ENCODE data around the gene TREX2. TPM values are rescaled to one million over a fixed set of nuclear protein-coding genes. Genes with fewer than 3 reads are reported as not detected.
"Not testable (repeated sequence)": the region's sequence is repeated elsewhere in the genome, so short reads cannot be mapped to it uniquely, and the experiment has no call there.

Gene TREX2
- total RNA-seq, 2 donors from 2014 or later: 0.94 TPM; not detected in 1

DNA sequence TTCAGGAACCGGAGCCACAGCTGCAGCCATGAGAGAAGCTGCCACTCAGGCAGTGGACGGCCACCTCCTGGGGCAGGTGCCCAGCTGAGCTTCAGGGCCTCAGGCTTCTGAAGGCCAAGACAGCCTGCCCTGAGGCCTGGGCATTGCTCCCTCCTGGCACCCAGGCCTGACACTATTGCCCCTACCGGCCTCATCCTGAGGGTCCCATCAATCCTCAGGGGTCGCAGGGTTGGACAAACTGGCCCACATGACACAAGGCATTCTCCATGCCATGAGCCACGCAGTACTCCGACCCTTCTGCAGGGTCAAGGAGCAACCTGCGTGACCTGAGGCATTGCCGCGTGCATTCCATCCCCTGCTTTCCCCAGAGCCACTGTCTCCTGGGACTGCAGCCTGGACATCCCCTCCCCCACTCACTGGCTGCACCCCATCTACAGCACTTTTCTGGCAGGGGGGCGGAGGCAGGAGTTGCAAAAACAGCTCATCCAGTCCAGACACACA, 37.6 kb downstream of the TREX2 start:
- TF ChIP-seq, protein P1, sequence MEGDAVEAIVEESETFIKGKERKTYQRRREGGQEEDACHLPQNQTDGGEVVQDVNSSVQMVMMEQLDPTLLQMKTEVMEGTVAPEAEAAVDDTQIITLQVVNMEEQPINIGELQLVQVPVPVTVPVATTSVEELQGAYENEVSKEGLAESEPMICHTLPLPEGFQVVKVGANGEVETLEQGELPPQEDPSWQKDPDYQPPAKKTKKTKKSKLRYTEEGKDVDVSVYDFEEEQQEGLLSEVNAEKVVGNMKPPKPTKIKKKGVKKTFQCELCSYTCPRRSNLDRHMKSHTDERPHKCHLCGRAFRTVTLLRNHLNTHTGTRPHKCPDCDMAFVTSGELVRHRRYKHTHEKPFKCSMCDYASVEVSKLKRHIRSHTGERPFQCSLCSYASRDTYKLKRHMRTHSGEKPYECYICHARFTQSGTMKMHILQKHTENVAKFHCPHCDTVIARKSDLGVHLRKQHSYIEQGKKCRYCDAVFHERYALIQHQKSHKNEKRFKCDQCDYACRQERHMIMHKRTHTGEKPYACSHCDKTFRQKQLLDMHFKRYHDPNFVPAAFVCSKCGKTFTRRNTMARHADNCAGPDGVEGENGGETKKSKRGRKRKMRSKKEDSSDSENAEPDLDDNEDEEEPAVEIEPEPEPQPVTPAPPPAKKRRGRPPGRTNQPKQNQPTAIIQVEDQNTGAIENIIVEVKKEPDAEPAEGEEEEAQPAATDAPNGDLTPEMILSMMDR (IDR thresholded peaks at IDR 0.05): no peak
- peaks cover 0 to 7% of the 10 kb centered on the region in 2 donors for H3K4me1 ChIP-seq
- no peaks in the 10 kb centered on the region for H3K36me3 ChIP-seq
- no peaks in the 10 kb centered on the region for H3K9me3 ChIP-seq
- H3K4me3 ChIP-seq: no peak overlapping the region
- DNase-seq (ENCODE audit: low spot score): no peak
- no peaks in the 10 kb centered on the region for H3K27me3 ChIP-seq
- H3K27ac ChIP-seq: no peak overlapping the region

DNA sequence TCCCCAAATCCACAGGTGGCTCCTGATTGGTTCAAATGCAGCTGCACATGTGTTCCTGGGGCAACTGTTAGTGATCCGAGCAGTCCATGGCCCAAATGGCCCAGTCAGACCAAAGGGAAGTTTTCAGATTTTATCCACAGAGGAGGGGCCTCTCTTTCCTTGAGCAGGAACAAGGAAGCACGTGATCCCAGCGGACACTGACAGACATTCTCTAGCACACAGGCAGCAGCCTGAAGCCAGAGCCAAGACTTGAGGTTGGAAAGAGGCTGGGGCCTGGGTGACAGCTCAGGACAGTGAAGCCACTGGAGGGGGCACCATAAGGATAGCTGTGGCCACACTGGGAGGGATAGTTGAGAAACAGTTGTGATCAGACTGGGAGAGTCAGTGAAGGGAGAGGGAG, 38.1 kb downstream of the TREX2 start:
- DNase-seq (ENCODE audit: low spot score): no peak
- H3K36me3 ChIP-seq: no peaks in the 10 kb centered on the region
- H3K9me3 ChIP-seq: no peaks in the 10 kb centered on the region
- H3K4me1 ChIP-seq: peaks cover 0 to 7% of the 10 kb centered on the region in 2 donors
- no peak overlapping the region for H3K27ac ChIP-seq
- TF ChIP-seq, protein P1 (IDR thresholded peaks at IDR 0.05): no peak
- H3K4me3 ChIP-seq: no peak overlapping the region
- no peaks in the 10 kb centered on the region for H3K27me3 ChIP-seq

DNA sequence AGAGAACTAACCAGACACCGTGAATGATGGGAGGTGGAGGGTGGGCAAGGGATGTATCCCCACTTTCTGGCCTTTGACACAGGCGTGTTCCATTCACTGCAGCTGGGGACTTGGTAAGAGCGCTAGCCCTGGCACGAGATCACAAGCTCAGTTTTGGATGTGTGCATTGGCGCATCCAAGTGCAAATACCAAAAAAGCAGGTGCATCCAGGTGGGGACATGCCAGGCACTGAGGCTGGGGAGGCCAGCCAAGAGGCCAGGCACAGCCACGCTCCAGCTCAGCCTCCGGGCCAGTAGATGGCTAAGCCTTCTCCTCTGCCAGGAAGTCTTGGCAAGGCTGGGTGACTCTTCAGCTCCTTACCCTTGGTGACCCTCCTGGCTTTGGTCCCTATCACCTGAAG, 39.0 kb downstream of the TREX2 start:
- DNase-seq (ENCODE audit: low spot score): no peak
- no peaks in the 10 kb centered on the region for H3K9me3 ChIP-seq
- peaks cover 0 to 4% of the 10 kb centered on the region in 2 donors for H3K4me1 ChIP-seq
- no peaks in the 10 kb centered on the region for H3K36me3 ChIP-seq
- no peaks in the 10 kb centered on the region for H3K27me3 ChIP-seq
- H3K4me3 ChIP-seq: no peak overlapping the region
- H3K27ac ChIP-seq: no peak overlapping the region
- TF ChIP-seq, protein P1 (IDR thresholded peaks at IDR 0.05): no peak

DNA sequence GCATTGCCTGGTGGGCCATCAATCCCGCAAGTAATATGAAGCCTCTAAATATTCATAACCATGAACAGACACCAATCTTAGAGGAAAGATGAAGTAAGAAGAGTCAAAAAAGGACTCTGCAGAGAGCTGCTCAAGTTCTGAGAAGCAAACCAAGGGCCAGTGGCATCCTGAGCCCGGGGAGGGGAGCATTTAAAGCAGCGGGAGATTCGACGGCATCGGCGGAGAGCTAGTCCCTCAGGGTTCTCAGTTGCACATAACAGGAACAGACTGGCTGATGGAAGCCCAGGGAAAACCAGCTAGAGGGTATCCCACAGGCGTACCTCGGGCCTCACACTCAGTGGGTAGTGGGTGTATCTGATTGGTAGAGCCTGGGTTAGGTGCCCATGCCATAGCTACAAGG, 39.8 kb downstream of the TREX2 start:
- no peak overlapping the region for H3K4me3 ChIP-seq
- no peak for DNase-seq (ENCODE audit: low spot score)
- H3K9me3 ChIP-seq: no peaks in the 10 kb centered on the region
- TF ChIP-seq, protein P1 (IDR thresholded peaks at IDR 0.05): no peak
- H3K27ac ChIP-seq: no peak overlapping the region
- no peaks in the 10 kb centered on the region for H3K27me3 ChIP-seq
- no peaks in the 10 kb centered on the region for H3K4me1 ChIP-seq
- H3K36me3 ChIP-seq: no peaks in the 10 kb centered on the region

DNA sequence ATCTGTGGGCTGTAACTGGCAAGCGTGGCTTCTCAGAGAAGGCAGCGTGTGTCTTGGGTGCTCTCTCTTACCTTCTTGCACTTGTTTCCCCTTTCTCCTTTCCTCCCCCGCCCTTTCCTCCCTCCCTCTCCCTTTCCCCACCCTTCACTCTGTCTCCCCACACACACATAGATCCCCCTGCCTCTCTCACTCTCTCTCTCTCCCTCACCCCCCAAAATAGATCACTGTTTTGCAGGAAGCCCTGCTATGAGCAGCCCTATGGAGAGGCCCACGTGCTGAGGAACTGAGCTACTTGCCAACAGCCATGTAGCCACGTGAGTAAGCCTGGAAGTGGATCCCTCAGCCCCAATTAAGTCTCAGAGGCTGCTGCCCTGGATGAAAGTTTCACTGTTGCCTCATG, 40.4 kb downstream of the TREX2 start:
- Histone ChIP-seq H3K36me3 (no peaks in the 10 kb centered on the region), H3K9me3 (no peaks in the 10 kb centered on the region), H3K4me1 (no peaks in the 10 kb centered on the region), H3K4me3 (no peak overlapping the region), H3K27ac (no peak overlapping the region), H3K27me3 (no peaks in the 10 kb centered on the region)
- TF ChIP-seq, protein P1 (IDR thresholded peaks at IDR 0.05): no peak
- DNase-seq (ENCODE audit: low spot score): no peak

DNA sequence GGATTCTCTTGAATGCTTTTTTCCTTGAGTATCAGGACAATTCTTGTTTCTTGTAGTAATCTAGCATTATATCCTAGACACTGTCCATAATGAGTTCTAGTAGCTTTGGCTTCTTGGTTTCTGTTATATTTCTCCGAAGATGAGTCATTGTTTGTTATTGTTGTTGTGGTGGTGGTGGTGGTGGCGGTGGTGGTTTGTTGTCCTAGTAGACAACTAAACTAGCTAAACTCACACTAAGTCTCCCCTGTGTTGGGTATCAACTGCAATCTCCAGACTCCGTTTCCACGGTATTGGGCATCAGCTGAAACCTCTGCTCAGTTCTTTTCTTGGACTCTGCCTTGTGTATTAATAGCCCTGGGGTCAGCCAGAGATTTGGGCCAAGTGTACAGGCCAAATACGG, 41.5 kb downstream of the TREX2 start:
- not testable (repeated sequence) for DNase-seq (ENCODE audit: low spot score)

More for the DNA sequence above, 41.5 kb downstream of the TREX2 start:
- not testable (repeated sequence) for H3K9me3 ChIP-seq, H3K27ac ChIP-seq, H3K4me3 ChIP-seq, H3K27me3 ChIP-seq, H3K4me1 ChIP-seq, H3K36me3 ChIP-seq
